ENCODE measurements around the gene OASL. TPM values are rescaled to one million over a fixed set of nuclear protein-coding genes. Genes with fewer than 3 reads are reported as not detected.

OASL gene
- total RNA-seq, 1 experiment from 2014 or later, result not detected

DNA sequence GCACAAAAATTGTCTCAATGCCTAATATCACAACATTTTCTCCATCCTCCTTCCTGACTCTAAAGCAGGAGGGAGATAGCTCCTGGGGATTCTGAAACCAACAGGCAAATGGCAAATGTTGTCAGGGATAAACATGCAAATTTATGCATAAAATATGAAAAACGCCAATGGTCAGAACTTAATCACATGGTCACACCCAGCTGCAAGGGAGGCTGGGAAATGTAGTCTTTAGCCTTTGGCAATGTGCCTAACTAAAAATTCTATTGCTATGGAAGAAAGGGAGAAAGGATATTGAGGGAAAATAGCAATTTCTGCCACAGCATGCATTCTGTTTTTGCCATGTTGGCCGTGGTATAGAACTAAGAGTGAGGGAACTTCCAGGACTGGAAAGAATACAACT is 11.7 kb upstream of the OASL start:
- H3K23me2 ChIP-seq (ENCODE audit: insufficient read length, low read depth, low read length, poor library complexity, severe bottlenecking), result no peaks in the 10 kb centered on the region
- H3K9me3 ChIP-seq (ENCODE audit: control insufficient read depth, low read depth, low read length), result no peaks in the 10 kb centered on the region
- no peak overlapping the region for H2AFZ ChIP-seq (ENCODE audit: low read length)
- no peaks in the 10 kb centered on the region for H3K79me1 ChIP-seq (ENCODE audit: insufficient read depth, low read depth, low read length, poor library complexity, severe bottlenecking)
- no CpG with 5 or more reads among the region's 2 CpGs for WGBS (ENCODE audit: extremely low coverage, insufficient read length, low lambda C conversion rate)
- Mint-ChIP-seq H3K27me3 (ENCODE audit: low read depth) (peaks cover 4% of the 10 kb centered on the region), H3K36me3 (ENCODE audit: insufficient read depth in 1 of 3, low read depth in 3 of 3) (no peaks in the 10 kb centered on the region), H3K4me3 (no peak overlapping the region), H3K4me1 (peaks cover 4 to 5% of the 10 kb centered on the region in 2 experiments; a peak in 2 of 4 replicates), H3K9me3 (no peaks in the 10 kb centered on the region), H3K27ac (no peak overlapping the region)
- H4K8ac ChIP-seq (replicated peaks; ENCODE audit: insufficient read length, low read depth, low read length), result no peak overlapping the region
- H3K79me2 ChIP-seq (ENCODE audit: insufficient read depth, low read length), result no peaks in the 10 kb centered on the region
- no peak overlapping the region for H4K5ac ChIP-seq (ENCODE audit: insufficient read length, low read depth, low read length)
- no peak overlapping the region for H2AK5ac ChIP-seq (ENCODE audit: insufficient read length, low read length)
- no peak overlapping the region for H3K9ac ChIP-seq (ENCODE audit: extremely low read depth, insufficient read length, low read length)
- H2BK120ac ChIP-seq (ENCODE audit: low read depth, low read length, poor library complexity, severe bottlenecking), result no peak overlapping the region
- DNase-seq, result no peak
- no peak overlapping the region for H3K23ac ChIP-seq (ENCODE audit: insufficient read length, low read depth, low read length)
- H3K4me1 ChIP-seq (ENCODE audit: insufficient read depth, low read length), result no peaks in the 10 kb centered on the region
- no peak overlapping the region for H3K18ac ChIP-seq (ENCODE audit: insufficient read length, low read depth, low read length)
- no peak overlapping the region for H2BK5ac ChIP-seq (ENCODE audit: insufficient read length, low read length)
- H3K56ac ChIP-seq (ENCODE audit: insufficient read length, low read depth, low read length), result no peak overlapping the region
- no peak overlapping the region for H3K4me2 ChIP-seq (ENCODE audit: insufficient read depth, insufficient read length, low read length)
- no peak for TF ChIP-seq CTCF (conservative IDR thresholded peaks at IDR 0.05)
- H3T11ph ChIP-seq (ENCODE audit: low read length), result no peak overlapping the region
- H3K27ac ChIP-seq (ENCODE audit: insufficient read length, low read depth, low read length), result no peak overlapping the region
- no peak overlapping the region for H3K14ac ChIP-seq (ENCODE audit: insufficient read depth, low read length)
- no peak overlapping the region for H2BK12ac ChIP-seq (ENCODE audit: insufficient read length, low read depth, low read length)
- H4K20me1 ChIP-seq (ENCODE audit: control insufficient read depth, insufficient read depth, insufficient read length), result no peaks in the 10 kb centered on the region
- H2BK15ac ChIP-seq (ENCODE audit: low read depth, low read length), result no peak overlapping the region
- H3K4ac ChIP-seq (ENCODE audit: low read depth, low read length), result no peak overlapping the region
- H3K27me3 ChIP-seq (ENCODE audit: insufficient read depth, low read length), result no peaks in the 10 kb centered on the region
- no peak overlapping the region for H2BK20ac ChIP-seq (ENCODE audit: low read depth, low read length, poor library complexity, severe bottlenecking)
- no peak overlapping the region for H4K91ac ChIP-seq (ENCODE audit: insufficient read length, low read depth, low read length)

Data from H9 (cell line).